Pancreas (tissue), 10 donors: ENCODE measurements around the gene VWA3B. TPM values are rescaled to one million over a fixed set of nuclear protein-coding genes. Genes with fewer than 3 reads are reported as not detected.

Experiments
- ATAC-seq, 4 donors: fragments of 200-7000 bp; cut with Tn5 transposase; one replicate each; pipeline versions ENCODE4 v1.8.0 to v1.9.1; 2020; ENCODE audit warnings: mild to moderate bottlenecking in 4 of 4, moderate library complexity in 4 of 4
- DNase-seq, 6 donors: peaks; one replicate each; pipeline ENCODE4 v3.0.0-alpha.2; 2020
- FAIRE-seq: peaks from 2 replicates; lab custom pipeline; 2012; peaks lifted over from hg19 to GRCh38; lab: Jason Lieb, UNC
- H3K27ac ChIP-seq, 4 donors: fragments of 200-600 bp; sonication (generic); 1 replicate in 3 of 4; 2 replicates in 1 of 4; pipeline versions ENCODE4 v1.5.0 to v1.8.0; 2020
- H3K27me3 ChIP-seq, 4 donors: fragments of 200-600 bp; one replicate each; pipeline ENCODE4 v1.8.0; 2021
- H3K36me3 ChIP-seq, 3 donors: fragments of 200-600 bp; sonication (generic) in 1 of 3; one replicate each; pipeline versions ENCODE4 v1.5.0 to v1.8.0; 2020 to 2021
- H3K4me1 ChIP-seq, 3 donors: fragments of 200-600 bp; one replicate each; pipeline ENCODE4 v1.8.0; 2021
- H3K4me3 ChIP-seq, 4 donors: fragments of 200-600 bp; sonication (generic) in 2 of 4; one replicate each; pipeline versions ENCODE4 v1.5.0 to v1.8.0; 2020 to 2021
- H3K9me3 ChIP-seq, 4 donors: fragments of 200-600 bp; one replicate each; pipeline ENCODE4 v1.8.0; 2021
- CTCF ChIP-seq, 4 donors: fragments of 200-600 bp; sonication (generic) in 3 of 4; IDR thresholded peaks; one replicate each; pipeline versions ENCODE4 v1.5.0 to v1.8.0; 2021; ENCODE audit warnings: antibody characterized with exemption in 4 of 4
- WGBS, 2 donors: extraction: QIAGEN DNeasy Blood & Tissue Kit; methylation state at CpG; one replicate each; pipeline ENCODE4 v1.1.7; 2013; 5-methylcytosine and 5-hydroxymethylcytosine counted together
- intact Hi-C, 3 donors: fragments of 100-400 bp; cut with DNase I; formaldehyde crosslinking; loops; one replicate each; pipeline versions ENCODE4 v1.11.1 to v1.14.2; 2022
- polyA plus RNA-seq, 2 donors: library from polyadenylated mRNA; stranded (reverse); fragments of 200-250 nt; gene quantifications; one replicate each; pipeline ENCODE4 v1.2.3, GENCODE V29; 2013
- total RNA-seq, 6 donors: library from RNA; stranded (reverse); fragmentation: NEBNext Ultra II Directional in 4 of 6; extraction: Animal tissue kit (Norgen Biotek cat#: 25700) in 4 of 6; gene quantifications; one replicate each; pipeline versions ENCODE4 v1.2.1 to v1.2.4, GENCODE V29; 2021 to 2023
- donor health status: healthy with polysubstance abuse.
- donor health status: DM: no; HTN: no; CAD: no; lungs with moderate emphysema.
- donor health status: DM: no; HTN: no; CAD: no.
- donor health status: control.
- donor health status: control.
- donor health status: Bipolar disorder and iron deficiency.
- donor health status: DM: yes; HTN: yes; CAD: no.
- donor health status: DM: no; HTN: no; CAD: no.
- donor health status: DM: no; HTN: no; CAD: no.
- donor health status: DM: yes; HTN: yes; CAD: no.

VWA3B gene
- total and polyA plus RNA-seq, 8 donors: 0.04 to 0.24 (median 0.07) TPM; not detected in 5

- TF ChIP-seq CTCF (IDR thresholded peaks at IDR 0.05): peak; percentile 49 to 75 (median 57)
- FAIRE-seq: no peak
- peak in 3 of 4 donors; percentile 87 to 90 (median 87) for ATAC-seq
- Histone ChIP-seq H3K9me3 (no peaks in the 10 kb centered on the region), H3K27me3 (no peaks in the 10 kb centered on the region), H3K4me1 (no peaks in the 10 kb centered on the region), H3K36me3 (no peaks in the 10 kb centered on the region), H3K27ac (no peak overlapping the region), H3K4me3 (no peak overlapping the region)
- 19% methylated on average over 2 of the region's 2 CpGs for WGBS, 2 donors
- intact Hi-C loops: no loop called here
- peak in 2 of 6 donors; percentile 4 to 37 for DNase-seq
Observed at GRCh38 chr2:98269274-98269673, 182.3 kb downstream of the VWA3B start.

GRCh38 chr2:98269830-98270229 is 182.9 kb downstream of the VWA3B start:
- FAIRE-seq (no peak), DNase-seq (no peak), ATAC-seq (no peak)
- TF ChIP-seq CTCF (IDR thresholded peaks at IDR 0.05): no peak
- Histone ChIP-seq H3K27ac (no peak overlapping the region), H3K4me1 (no peaks in the 10 kb centered on the region), H3K4me3 (no peak overlapping the region), H3K27me3 (no peaks in the 10 kb centered on the region), H3K9me3 (no peaks in the 10 kb centered on the region), H3K36me3 (no peaks in the 10 kb centered on the region)
- WGBS, 2 donors: 50 to 57% methylated on average over 2 of the region's 2 CpGs
- intact Hi-C loops: loop anchor here in 1 of 3 donors (10.0 kb wide), 1 partner anchor 465 kb away; no protein-coding TSS in a partner anchor

GRCh38 chr2:98277162-98277859 is 190.3 kb downstream of the VWA3B start:
- TF ChIP-seq CTCF (IDR thresholded peaks at IDR 0.05): no peak
- no peaks in the 10 kb centered on the region for H3K36me3 ChIP-seq
- DNase-seq: no peak
- intact Hi-C loops: loop anchor here in 1 of 3 donors (10.0 kb wide), 1 partner anchor 473 kb away; no protein-coding TSS in a partner anchor
- H3K27me3 ChIP-seq: no peaks in the 10 kb centered on the region
- WGBS, 2 donors: 49 to 50% methylated on average over 9 of the region's 9 CpGs
- H3K4me3 ChIP-seq: no peak overlapping the region
- FAIRE-seq: no peak
- no peak overlapping the region for H3K27ac ChIP-seq
- ATAC-seq: no peak
- no peaks in the 10 kb centered on the region for H3K9me3 ChIP-seq
- H3K4me1 ChIP-seq: no peaks in the 10 kb centered on the region

GRCh38 chr2:98278074-98278473 is 191.1 kb downstream of the VWA3B start:
- intact Hi-C loops: loop anchor here in 1 of 3 donors (10.0 kb wide), 1 partner anchor 473 kb away; no protein-coding TSS in a partner anchor
- Histone ChIP-seq H3K27me3 (no peaks in the 10 kb centered on the region), H3K27ac (no peak overlapping the region), H3K4me3 (no peak overlapping the region), H3K9me3 (no peaks in the 10 kb centered on the region), H3K36me3 (no peaks in the 10 kb centered on the region), H3K4me1 (no peaks in the 10 kb centered on the region)
- ATAC-seq (no peak), FAIRE-seq (no peak), DNase-seq (no peak)
- TF ChIP-seq CTCF (IDR thresholded peaks at IDR 0.05): no peak
- 67 to 71% methylated on average over 7 of the region's 7 CpGs for WGBS, 2 donors
